NCI-H226 (cell line): ENCODE measurements around the gene APPL2.
A peak's percentile ranks its signal among the peaks of the same experiment; 100 is the strongest.
"Not testable (repeated sequence)": the region's sequence is repeated elsewhere in the genome, so short reads cannot be mapped to it uniquely, and the experiment has no call there.

Experiments used
- DNase-seq: peaks from one replicate; pipeline ENCODE4 v3.0.0-alpha.2; 2015

The APPL2 gene

GRCh38 chr12:105235732-105236476 is at the start of gene APPL2:
Gene APPL2 (minus strand): TSS chr12:105236174. CDS start chr12:105236012, 162 bp downstream.
- DNase-seq, result peak; percentile 87

GRCh38 chr12:105285378-105285777 is 49.4 kb upstream of the APPL2 start:
- no peak for DNase-seq

GRCh38 chr12:105281694-105282049 is 45.7 kb upstream of the APPL2 start:
- DNase-seq, result no peak

- DNase-seq, result no peak
These were observed 45.2 kb upstream of the APPL2 start for GRCh38 chr12:105280966-105281693.

GRCh38 chr12:105279460-105280056 is 43.6 kb upstream of the APPL2 start:
- DNase-seq, result no peak

- DNase-seq, result no peak
These were observed 42.2 kb upstream of the APPL2 start for GRCh38 chr12:105278043-105278697.

GRCh38 chr12:105275997-105276733 is 40.2 kb upstream of the APPL2 start:
- no peak for DNase-seq

GRCh38 chr12:105274571-105274970 is 38.6 kb upstream of the APPL2 start:
- DNase-seq, result no peak

- no peak for DNase-seq
These were observed 37.6 kb upstream of the APPL2 start for GRCh38 chr12:105273601-105274000.

GRCh38 chr12:105272814-105273416 is 36.9 kb upstream of the APPL2 start:
- DNase-seq, result no peak

GRCh38 chr12:105272152-105272551 is 36.2 kb upstream of the APPL2 start:
- no peak for DNase-seq

GRCh38 chr12:105271364-105271763 is 35.4 kb upstream of the APPL2 start:
- DNase-seq, result no peak

GRCh38 chr12:105270671-105271255 is 34.8 kb upstream of the APPL2 start:
- no peak for DNase-seq

GRCh38 chr12:105267711-105268110 is 31.7 kb upstream of the APPL2 start:
- DNase-seq, result no peak

GRCh38 chr12:105264771-105265170 is 28.8 kb upstream of the APPL2 start:
- DNase-seq, result no peak

- no peak for DNase-seq
These were observed 26.6 kb upstream of the APPL2 start for GRCh38 chr12:105262461-105263184.

GRCh38 chr12:105261010-105261409 is 25.0 kb upstream of the APPL2 start:
- no peak for DNase-seq

- no peak for DNase-seq
These were observed 23.3 kb upstream of the APPL2 start for GRCh38 chr12:105259226-105259625.

GRCh38 chr12:105257321-105257728 is 21.4 kb upstream of the APPL2 start:
- peak; percentile 93 for DNase-seq

GRCh38 chr12:105256921-105257320 is 20.9 kb upstream of the APPL2 start:
- peak; percentile 59 for DNase-seq

- DNase-seq, result not testable (repeated sequence)
These were observed 20.5 kb upstream of the APPL2 start for GRCh38 chr12:105256431-105256830.
